GOT3 (cell line): Measurements from ENCODE around the gene GEMIN8.
A peak's percentile ranks its signal among the peaks of the same experiment; 100 is the strongest.

Experiments used
- DNase-seq: peaks from one replicate; lab custom pipeline; 2025; ENCODE audit warnings: mixed read lengths; lab: John Stamatoyannopoulos, UW

Gene GEMIN8, protein sequence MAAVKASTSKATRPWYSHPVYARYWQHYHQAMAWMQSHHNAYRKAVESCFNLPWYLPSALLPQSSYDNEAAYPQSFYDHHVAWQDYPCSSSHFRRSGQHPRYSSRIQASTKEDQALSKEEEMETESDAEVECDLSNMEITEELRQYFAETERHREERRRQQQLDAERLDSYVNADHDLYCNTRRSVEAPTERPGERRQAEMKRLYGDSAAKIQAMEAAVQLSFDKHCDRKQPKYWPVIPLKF

DNA sequence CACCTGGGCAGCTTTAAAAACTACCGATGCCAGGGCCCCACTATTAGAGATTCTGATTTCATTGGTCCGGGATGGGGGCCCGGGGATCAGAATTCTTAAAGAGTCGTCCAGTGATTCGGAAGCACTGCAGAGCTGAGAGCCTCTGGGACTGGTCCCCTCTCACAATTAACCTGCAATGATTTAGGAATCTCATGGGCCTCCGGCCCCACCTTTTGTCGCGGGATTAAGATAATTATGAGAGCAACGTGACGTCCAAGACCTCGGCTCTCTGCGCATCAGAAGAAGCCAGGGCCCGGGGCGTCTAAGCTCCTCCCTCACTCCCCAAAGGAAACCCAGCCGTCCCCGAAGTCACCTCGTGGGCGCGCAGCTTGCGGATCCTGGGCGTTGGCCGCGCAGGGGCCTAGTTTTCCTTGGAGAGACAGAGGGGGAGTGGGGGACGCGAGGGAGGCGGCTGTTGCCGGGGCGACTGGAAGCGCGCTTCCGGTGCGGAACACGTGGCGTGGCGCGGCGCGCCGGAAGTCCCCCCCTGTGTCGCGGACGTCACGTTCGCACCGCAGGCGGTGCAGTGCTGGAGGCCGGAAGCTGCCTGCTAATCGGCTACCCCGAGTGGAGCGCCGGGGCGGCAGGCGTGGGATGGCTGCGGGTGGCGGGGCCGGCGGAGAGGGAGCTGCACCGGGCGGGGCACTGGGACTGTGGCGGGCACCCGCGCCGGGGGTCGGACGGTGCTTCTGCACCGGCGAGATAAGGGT is at the start of gene GEMIN8:
TSS of gene GEMIN8 (minus strand) at position 468 of the 749 bp plus-strand sequence. CDS start 8,414 bp downstream, outside the sequence.
- DNase-seq = peak; percentile 91

DNA sequence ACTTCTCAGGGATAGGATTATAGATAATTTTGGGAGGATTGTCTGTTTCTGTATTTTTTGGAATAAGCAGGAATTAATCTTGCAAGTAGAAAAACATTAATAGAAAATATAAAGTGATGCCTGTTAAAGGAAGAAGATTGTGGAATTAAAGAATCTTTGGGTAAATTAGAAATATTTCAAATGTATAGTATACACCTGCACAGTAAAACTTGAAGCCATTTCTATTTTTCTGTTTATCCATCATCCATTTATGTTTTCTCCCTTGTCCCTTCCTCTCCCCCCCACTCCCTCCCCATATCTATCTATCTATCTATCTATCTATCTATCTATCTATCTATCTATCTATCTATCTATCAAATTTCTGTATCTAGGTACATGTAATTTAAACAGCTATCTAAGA is 46.9 kb upstream of the GEMIN8 start:
- DNase-seq = no peak

DNA sequence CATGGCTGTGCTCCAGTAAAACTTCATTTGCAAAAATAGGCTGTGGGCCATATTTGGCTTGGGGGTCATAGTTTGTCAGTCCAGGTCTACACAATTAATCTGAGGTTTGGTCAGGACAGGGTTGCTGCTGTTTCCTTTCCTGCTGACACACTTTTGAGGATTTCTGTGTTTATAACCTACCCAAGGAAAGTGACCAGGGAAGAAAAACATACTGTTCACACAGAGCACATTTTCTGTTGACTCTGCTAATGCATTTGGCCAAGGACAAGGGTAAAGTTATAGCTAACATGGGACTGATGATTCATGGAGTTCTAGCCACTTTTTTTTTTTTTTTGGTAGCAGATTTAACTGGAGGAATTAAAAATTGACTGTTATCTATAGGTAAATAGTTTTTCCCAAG is 43.9 kb upstream of the GEMIN8 start:
- DNase-seq = no peak

DNA sequence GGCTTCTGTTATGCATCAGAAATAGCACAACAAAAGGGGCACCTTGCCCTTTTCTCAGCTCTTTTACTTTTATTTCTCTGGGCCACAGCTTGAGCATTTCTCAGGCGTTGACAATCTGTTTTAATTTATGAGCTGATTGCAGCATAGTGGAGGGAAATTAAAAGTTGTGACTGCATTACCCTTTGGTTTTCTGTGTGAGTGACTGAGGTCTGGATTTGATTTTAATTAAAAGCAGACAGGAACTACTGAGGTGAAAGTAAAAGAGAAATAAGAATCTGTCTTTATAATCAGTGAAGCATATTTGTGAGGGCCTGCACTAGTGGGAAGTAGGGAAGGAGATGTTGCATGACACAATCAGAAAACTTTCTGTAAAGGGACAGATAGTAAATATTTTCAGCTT is 43.4 kb upstream of the GEMIN8 start:
- no peak for DNase-seq

GRCh38 chrX:14065800-14066199 is 36.1 kb upstream of the GEMIN8 start:
- DNase-seq = no peak

DNA sequence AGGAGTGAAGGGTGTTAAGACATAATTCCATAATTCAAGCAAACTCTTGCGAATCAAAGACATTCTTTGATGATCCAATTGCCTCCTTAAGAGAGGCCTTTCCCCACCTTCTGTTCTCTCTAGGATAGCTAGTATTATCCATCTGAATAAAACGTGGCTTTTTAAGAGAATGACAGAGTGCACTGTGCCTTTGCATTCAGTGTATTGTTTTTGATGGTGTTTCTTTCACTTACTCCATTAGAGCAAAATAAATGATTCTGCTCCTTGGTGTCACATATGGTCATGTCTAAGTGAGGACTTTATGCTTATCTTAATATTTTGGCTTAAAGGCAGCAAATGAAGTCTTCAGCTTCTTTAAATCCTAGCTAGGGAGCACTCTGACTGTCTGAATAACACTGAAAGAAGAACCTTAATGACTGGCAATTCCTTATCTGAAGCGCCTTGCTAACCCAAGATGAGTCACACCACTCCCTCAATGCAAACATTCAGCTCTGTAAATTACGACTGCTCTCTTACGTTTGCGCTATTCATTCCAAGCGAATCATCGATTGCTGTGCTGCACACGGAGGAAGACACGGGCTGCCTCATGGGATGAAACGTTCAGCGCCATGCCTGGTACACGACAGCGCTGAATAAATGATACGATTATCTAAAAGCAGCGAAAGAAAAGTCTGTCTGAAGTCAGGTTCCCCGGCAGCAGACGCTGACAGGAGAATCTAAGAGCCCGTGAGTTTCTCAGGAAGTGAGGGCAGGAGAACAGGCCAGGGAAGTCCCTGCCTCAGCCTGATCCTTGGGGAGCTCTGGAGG is 35.1 kb upstream of the GEMIN8 start:
- DNase-seq = no peak

DNA sequence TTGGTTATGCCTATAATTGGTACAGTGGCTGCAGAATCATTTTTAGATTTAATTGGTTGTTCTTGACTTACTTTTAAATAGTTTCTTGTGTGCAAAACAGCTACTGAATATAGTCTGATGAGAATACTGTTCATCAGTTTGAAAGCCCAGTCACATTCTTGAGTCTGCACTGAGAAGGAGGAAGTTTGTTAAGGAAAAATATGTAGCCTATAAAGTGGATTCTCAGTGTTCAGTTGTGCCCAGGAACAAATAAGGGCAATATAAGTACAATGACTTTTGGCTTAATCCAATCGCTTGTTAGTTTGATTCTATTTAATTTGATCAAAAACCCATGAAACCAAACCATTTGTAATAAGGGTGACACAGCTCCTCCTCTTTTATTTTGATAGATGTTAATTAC is 32.8 kb upstream of the GEMIN8 start:
- DNase-seq = no peak

DNA sequence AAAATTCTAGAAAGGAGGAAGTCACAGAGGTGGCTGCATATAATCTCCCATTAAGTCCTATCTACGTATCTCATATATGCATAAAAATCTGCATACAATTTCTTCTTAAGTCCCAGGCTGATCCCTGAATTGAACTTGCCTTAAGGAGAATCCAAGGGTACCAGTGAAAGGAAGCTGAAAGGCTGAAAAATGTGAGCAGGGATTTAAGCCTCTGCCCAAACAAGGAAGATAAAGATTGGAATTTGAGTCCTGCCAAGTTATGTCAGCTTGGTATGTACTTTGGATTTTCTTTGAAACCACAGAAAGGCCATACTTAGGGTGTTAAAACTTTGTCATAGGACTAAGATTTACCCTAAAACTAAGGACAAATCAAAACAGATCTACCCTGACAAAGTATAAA is 26.5 kb upstream of the GEMIN8 start:
- DNase-seq = no peak

DNA sequence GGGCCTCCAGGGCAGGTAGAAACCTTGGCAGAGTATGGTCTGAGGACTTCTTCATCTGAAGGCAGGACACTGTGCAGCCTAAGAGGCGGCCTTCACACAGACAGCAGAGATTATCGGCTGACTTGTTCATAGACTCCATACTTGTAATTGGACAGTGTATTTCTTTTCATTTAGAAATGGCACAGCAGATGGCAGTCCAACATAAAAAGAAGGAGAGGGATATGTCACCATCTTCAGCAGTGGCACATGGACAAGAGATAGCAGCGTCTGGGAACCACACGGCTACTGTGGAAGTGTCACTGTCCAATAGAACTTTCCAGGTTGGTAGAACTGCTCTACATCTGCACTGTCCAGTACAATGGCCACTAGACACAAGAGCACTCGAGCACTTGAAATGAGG is 21.7 kb upstream of the GEMIN8 start:
- no peak for DNase-seq

- DNase-seq = no peak
Measured at GRCh38 chrX:14050709-14051108, 21.0 kb upstream of the GEMIN8 start.

- no peak for DNase-seq
Measured at GRCh38 chrX:14043209-14043608, 13.5 kb upstream of the GEMIN8 start.

DNA sequence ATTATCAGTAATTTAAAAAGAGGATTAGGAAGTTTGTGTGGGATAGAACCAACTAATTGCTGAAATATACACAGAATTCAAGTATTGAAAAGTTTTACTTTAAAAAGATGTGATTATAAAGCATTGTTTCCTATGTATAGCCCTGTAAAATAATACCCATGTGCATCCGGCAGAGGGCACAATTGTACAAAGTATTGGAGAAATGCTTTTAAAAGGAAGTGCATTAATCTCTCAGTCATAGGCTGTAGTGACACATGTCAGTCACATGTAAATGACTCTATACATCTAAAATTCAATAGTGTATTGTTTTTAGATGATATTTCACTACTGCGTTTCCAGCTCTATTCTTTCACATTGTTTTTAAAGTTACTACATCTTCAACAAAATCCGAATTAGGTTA is 9.7 kb upstream of the GEMIN8 start:
- no peak for DNase-seq

- DNase-seq = no peak
Measured at GRCh38 chrX:14038375-14039085, 8.8 kb upstream of the GEMIN8 start.

GRCh38 chrX:14032406-14032805 is 2.7 kb upstream of the GEMIN8 start:
- no peak for DNase-seq

DNA sequence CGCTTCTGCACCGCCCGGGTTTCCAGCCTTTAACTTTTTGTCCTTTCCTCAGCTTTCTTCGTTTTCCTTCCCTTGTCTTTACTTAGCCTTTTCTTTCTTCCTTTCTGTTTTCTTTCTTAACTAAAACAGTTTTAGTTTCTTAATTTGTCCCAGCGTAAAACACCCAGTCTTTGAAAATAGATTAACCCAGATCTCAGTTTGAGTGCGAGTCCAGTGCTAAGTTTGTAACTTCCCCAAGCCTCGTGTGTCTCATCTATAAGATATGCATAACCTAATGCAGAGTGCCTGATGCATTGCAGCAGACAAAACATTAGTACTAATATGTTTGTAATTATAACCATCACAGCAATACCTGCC is 460 bp upstream of the GEMIN8 start:
- DNase-seq = no peak

- no peak for DNase-seq
Measured at GRCh38 chrX:14029039-14029424, 660 bp downstream of the GEMIN8 start.

GRCh38 chrX:14028473-14028872 is 1.2 kb downstream of the GEMIN8 start:
- DNase-seq = no peak

DNA sequence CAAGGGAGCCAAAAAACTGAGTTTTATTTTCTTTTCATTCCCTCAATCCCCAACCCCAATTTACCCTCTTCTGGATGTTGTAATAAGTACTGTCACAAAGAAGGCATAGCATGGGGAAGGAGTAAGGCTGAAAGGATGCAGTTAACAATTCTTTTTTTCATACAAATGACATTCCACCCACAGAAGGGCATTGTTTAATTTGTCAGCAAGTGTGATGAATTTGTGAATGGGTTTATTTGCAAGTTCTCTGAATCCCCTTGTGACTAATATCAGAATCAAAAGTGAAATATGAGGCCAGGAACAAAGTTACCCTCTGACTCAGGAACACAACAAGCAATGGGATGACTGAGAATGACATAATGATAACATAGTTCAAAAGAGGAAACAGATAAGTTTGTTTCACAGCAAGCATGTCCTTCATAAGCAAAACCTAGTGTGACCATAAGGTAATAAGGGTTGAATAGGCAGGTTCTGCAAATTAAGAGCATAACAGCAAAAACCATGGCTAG is 2.1 kb downstream of the GEMIN8 start:
- DNase-seq = no peak

- no peak for DNase-seq
Measured at GRCh38 chrX:14027036-14027435, 2.7 kb downstream of the GEMIN8 start.

- DNase-seq = no peak
Measured at GRCh38 chrX:14026121-14026520, 3.6 kb downstream of the GEMIN8 start.

DNA sequence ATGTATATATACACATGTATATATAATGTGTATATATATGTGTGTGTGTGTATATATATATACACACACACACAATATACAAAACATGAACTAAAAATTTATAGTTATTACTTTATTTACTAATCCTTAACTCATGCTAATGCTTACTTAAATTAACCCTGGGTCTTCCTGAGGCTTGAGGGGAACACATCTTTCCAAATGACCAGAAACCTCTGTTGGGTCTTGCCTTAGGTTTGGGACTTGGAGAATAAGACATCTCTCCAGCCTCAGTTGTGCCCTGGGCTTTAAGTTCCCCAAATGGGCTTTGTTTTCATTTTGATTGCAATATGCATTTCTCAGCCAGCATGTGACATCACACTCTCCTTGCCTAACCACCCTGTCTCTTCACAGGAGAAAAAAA is 7.7 kb downstream of the GEMIN8 start:
- DNase-seq = no peak

- DNase-seq = no peak
Measured at GRCh38 chrX:14017399-14017798, 12.3 kb downstream of the GEMIN8 start.
